Kidney (tissue), 14 donors: ENCODE measurements around the gene MEGF11. TPM values are rescaled to one million over a fixed set of nuclear protein-coding genes. Genes with fewer than 3 reads are reported as not detected.

Experiments
- DNase-seq, 5 donors: peaks; one replicate each; pipeline ENCODE4 v3.0.0-alpha.2; 2013 to 2020
- FAIRE-seq: peaks from 2 replicates; lab custom pipeline; 2012; peaks lifted over from hg19 to GRCh38; lab: Jason Lieb, UNC
- H3K27ac ChIP-seq, 2 donors: one replicate each; pipeline ENCODE4 v1.7.0; 2013; ENCODE audit warnings: low read depth in 2 of 2, low read length in 2 of 2, inconsistent platforms in 1 of 2
- H3K27me3 ChIP-seq: one replicate; pipeline ENCODE4 v1.7.1; 2013; ENCODE audit warnings: low read length, inconsistent platforms; ENCODE audit not compliant: control insufficient read depth, insufficient read depth
- H3K36me3 ChIP-seq, 3 donors: one replicate each; pipeline versions ENCODE4 v1.7.0 to v1.7.1; 2013; ENCODE audit warnings: low read length in 3 of 3, control low read depth in 1 of 3, inconsistent platforms in 1 of 3; ENCODE audit not compliant: insufficient read depth in 3 of 3, control insufficient read depth in 2 of 3
- H3K4me1 ChIP-seq, 3 donors: one replicate each; pipeline versions ENCODE4 v1.7.0 to v1.7.1; 2013; ENCODE audit warnings: low read length in 3 of 3, inconsistent platforms in 1 of 3, low read depth in 1 of 3; ENCODE audit not compliant: control insufficient read depth in 2 of 3, insufficient read depth in 2 of 3
- H3K4me3 ChIP-seq, 3 donors: one replicate each; pipeline versions ENCODE4 v1.7.0 to v1.8.1; 2013; ENCODE audit warnings: low read length in 3 of 3, control low read depth in 1 of 3, inconsistent platforms in 1 of 3
- H3K9ac ChIP-seq, 3 donors: one replicate each; pipeline versions ENCODE4 v1.7.0 to v1.7.1; 2013; ENCODE audit warnings: low read length in 3 of 3, control low read depth in 1 of 3, inconsistent platforms in 1 of 3
- H3K9me3 ChIP-seq, 3 donors: one replicate each; pipeline versions ENCODE4 v1.7.0 to v1.7.1; 2013; ENCODE audit warnings: low read length in 3 of 3, control low read depth in 1 of 3, inconsistent platforms in 1 of 3; ENCODE audit not compliant: control insufficient read depth in 2 of 3, insufficient read depth in 1 of 3
- CTCF ChIP-seq: IDR thresholded peaks from 3 replicates; pipeline ENCODE4 v1.5.1; 2012; ENCODE audit warnings: mild to moderate bottlenecking, moderate library complexity, borderline replicate concordance; ENCODE audit not compliant: insufficient read depth; ENCODE audit errors: extremely low read depth
- intact Hi-C: fragments of 100-400 bp; cut with DNase I; formaldehyde crosslinking; loops from one replicate; pipeline ENCODE4 v1.11.1; 2022
- polyA plus RNA-seq: library from polyadenylated mRNA; stranded (reverse); fragments of 350-450 nt; fragmentation: Illumina TruSeq; extraction: RNeasy Lipid Tissue Mini Kit (QIAGEN cat#74804); gene quantifications from one replicate; pipeline ENCODE4 v1.2.3, GENCODE V29; 2014; ENCODE audit warnings: low read depth, low replicate concordance; ENCODE audit not compliant: insufficient read depth
- total RNA-seq: library from RNA; stranded (reverse); fragmentation: NEBNext Ultra II Directional; extraction: Animal tissue kit (Norgen Biotek cat#: 25700); gene quantifications from one replicate; pipeline ENCODE4 v1.2.1, GENCODE V29; 2021
- donor health status: control.
- donor health status: control.
- donor health status: control.
- donor health status: control.
- donor health status: control.
- donor health status: DM: yes; HTN: yes; CAD: no.
- donor health status: Normal renal cell carcinoma (clear cell type).

MEGF11 gene
- total and polyA plus RNA-seq, 2 donors from 2014 or later = 10.4 to 41.8 TPM

GRCh38 chr15:65902373-65902772 is 351.2 kb downstream of the MEGF11 start:
- no peak for TF ChIP-seq CTCF
- peak in 2 of 5 donors; percentile 34 to 80 for DNase-seq
- no peak overlapping the region for H3K27ac ChIP-seq
- H3K27me3 ChIP-seq = no peaks in the 10 kb centered on the region
- no peaks in the 10 kb centered on the region for H3K4me1 ChIP-seq
- no peak for FAIRE-seq
- peaks cover 2 to 7% (median 3%) of the 10 kb centered on the region in 3 donors for H3K36me3 ChIP-seq
- no peaks in the 10 kb centered on the region for H3K9me3 ChIP-seq
- no peak overlapping the region for H3K4me3 ChIP-seq
- intact Hi-C loops = no loop called here
- H3K9ac ChIP-seq = no peak overlapping the region

GRCh38 chr15:65901836-65902235 is 351.7 kb downstream of the MEGF11 start:
- H3K36me3 ChIP-seq = peaks cover 2 to 7% (median 6%) of the 10 kb centered on the region in 3 donors
- no peak overlapping the region for H3K4me3 ChIP-seq
- no peak for TF ChIP-seq CTCF
- H3K4me1 ChIP-seq = no peaks in the 10 kb centered on the region
- no peak for FAIRE-seq
- intact Hi-C loops = no loop called here
- H3K9ac ChIP-seq = no peak overlapping the region
- no peak overlapping the region for H3K27ac ChIP-seq
- no peak for DNase-seq
- H3K9me3 ChIP-seq = no peaks in the 10 kb centered on the region
- no peaks in the 10 kb centered on the region for H3K27me3 ChIP-seq

- Histone ChIP-seq H3K27me3 (no peaks in the 10 kb centered on the region), H3K9me3 (no peaks in the 10 kb centered on the region), H3K4me1 (no peaks in the 10 kb centered on the region), H3K4me3 (no peak overlapping the region), H3K27ac (no peak overlapping the region), H3K36me3 (peaks cover 2 to 9% (median 7%) of the 10 kb centered on the region in 3 donors), H3K9ac (no peak overlapping the region)
- DNase-seq (no peak), FAIRE-seq (no peak)
- TF ChIP-seq CTCF = no peak
- intact Hi-C loops = no loop called here
Observed at GRCh38 chr15:65901336-65901735, 352.2 kb downstream of the MEGF11 start.

GRCh38 chr15:65900488-65900887 is 353.1 kb downstream of the MEGF11 start:
- intact Hi-C loops = no loop called here
- H3K36me3 ChIP-seq = peaks cover 2 to 9% (median 7%) of the 10 kb centered on the region in 3 donors
- H3K9me3 ChIP-seq = no peaks in the 10 kb centered on the region
- H3K27me3 ChIP-seq = no peaks in the 10 kb centered on the region
- no peak for FAIRE-seq
- no peaks in the 10 kb centered on the region for H3K4me1 ChIP-seq
- no peak for DNase-seq
- no peak for TF ChIP-seq CTCF
- no peak overlapping the region for H3K9ac ChIP-seq
- no peak overlapping the region for H3K4me3 ChIP-seq
- no peak overlapping the region for H3K27ac ChIP-seq
